Stomach smooth muscle (tissue), 2 donors: ENCODE results near the gene CITED4.

Experiments
- H3K27ac ChIP-seq: one replicate; pipeline ENCODE4 v1.7.0; 2013; ENCODE audit warnings: mild to moderate bottlenecking, low read length, inconsistent platforms
- H3K27me3 ChIP-seq, 2 donors: one replicate each; pipeline ENCODE4 v1.7.0; 2013; ENCODE audit warnings: low read length in 2 of 2; ENCODE audit not compliant: insufficient read depth in 2 of 2, control insufficient read depth in 1 of 2
- H3K36me3 ChIP-seq, 2 donors: one replicate each; pipeline ENCODE4 v1.7.0; 2013; ENCODE audit warnings: low read length in 2 of 2; ENCODE audit not compliant: control insufficient read depth in 2 of 2, insufficient read depth in 2 of 2
- H3K4me1 ChIP-seq: one replicate; pipeline ENCODE4 v1.7.0; 2013; ENCODE audit warnings: low read length; ENCODE audit not compliant: control insufficient read depth, insufficient read depth
- H3K4me3 ChIP-seq, 2 donors: one replicate each; pipeline ENCODE4 v1.7.0; 2013; ENCODE audit warnings: low read length in 2 of 2
- H3K9ac ChIP-seq, 2 donors: one replicate each; pipeline ENCODE4 v1.7.0; 2013; ENCODE audit warnings: low read length in 2 of 2, mild to moderate bottlenecking in 1 of 2
- H3K9me3 ChIP-seq, 2 donors: one replicate each; pipeline ENCODE4 v1.7.0; 2013; ENCODE audit warnings: low read length in 2 of 2; ENCODE audit not compliant: control insufficient read depth in 2 of 2
- donor health status: healthy.
- donor health status: Pancreatic carcinoma.

CITED4 gene, protein sequence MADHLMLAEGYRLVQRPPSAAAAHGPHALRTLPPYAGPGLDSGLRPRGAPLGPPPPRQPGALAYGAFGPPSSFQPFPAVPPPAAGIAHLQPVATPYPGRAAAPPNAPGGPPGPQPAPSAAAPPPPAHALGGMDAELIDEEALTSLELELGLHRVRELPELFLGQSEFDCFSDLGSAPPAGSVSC

DNA sequence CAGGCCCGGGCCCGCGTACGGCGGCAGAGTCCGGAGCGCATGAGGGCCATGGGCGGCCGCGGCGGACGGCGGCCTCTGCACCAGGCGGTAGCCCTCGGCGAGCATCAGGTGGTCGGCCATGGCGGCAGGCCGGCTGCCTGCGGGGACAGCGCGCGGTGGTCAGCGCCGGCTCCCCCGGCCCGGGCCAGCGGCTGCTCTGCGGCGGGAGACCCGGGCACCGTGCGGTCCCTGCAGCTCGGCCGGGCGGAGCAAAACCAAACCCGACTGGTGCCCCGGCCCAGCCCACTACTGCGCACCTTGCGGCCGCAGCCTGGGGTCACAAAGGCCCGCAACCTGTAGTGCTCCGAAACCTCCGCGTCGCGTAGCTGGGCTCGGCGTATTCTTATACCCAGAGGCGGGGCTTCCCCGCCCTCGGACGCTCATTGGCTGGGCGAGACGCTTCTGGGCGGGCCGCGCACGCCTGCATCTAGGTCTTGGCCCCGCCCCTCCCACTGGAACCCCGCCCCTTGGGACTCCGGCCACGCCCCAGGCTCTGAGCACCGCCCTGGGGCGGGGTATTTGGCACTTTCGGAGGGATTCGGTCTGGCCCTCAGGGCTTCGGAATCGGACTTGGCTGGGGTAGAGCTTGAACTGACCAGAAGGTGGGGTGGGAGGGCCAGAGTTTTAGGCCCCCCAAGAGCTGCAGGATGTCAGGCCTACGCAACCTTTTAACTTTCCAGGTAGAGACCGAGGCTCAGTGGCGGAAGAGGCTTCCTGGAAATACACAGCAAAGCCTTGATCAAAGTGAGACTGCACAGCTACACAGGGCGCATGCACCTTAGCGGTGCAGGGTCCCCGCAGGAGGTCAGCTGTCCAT lies at the start of gene CITED4:
TSS of gene CITED4 (minus strand) at position 356 of the 856 bp plus-strand sequence. CDS start at position 120, 236 bp downstream.
- H3K36me3 ChIP-seq: no peaks in the 10 kb centered on the region
- no peaks in the 10 kb centered on the region for H3K27me3 ChIP-seq
- no peaks in the 10 kb centered on the region for H3K9me3 ChIP-seq
- H3K27ac ChIP-seq: no peak within 1 kb of the TSS
- H3K4me3 ChIP-seq: peak within 1 kb of the TSS; percentile 65 to 76
- peaks cover 28% of the 10 kb centered on the region for H3K4me1 ChIP-seq
- H3K9ac ChIP-seq: peak within 1 kb of the TSS; percentile 55 to 62

DNA sequence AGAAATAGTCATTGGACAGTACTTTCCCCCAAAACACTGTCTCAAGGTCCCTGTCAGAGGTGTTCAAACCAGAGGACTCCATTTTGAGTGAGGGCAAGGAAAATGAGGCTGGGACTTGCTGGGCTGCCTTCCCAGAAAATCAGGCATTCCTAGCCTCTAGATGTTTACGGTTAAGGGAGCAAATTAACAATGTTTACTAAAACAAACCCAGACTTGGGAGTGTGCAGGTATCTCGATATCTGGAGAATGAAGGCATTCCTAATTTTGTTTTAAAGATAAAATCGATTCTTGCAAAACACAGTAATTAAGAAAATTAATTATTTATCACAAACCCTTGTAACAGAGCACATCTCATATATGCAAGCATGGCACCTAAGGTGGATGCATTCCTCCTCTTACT lies 48.9 kb upstream of the CITED4 start:
- no peaks in the 10 kb centered on the region for H3K36me3 ChIP-seq
- H3K4me3 ChIP-seq: no peak overlapping the region
- no peak overlapping the region for H3K9ac ChIP-seq
- H3K4me1 ChIP-seq: no peaks in the 10 kb centered on the region
- H3K27ac ChIP-seq: no peak overlapping the region
- H3K27me3 ChIP-seq: no peaks in the 10 kb centered on the region
- no peaks in the 10 kb centered on the region for H3K9me3 ChIP-seq

DNA sequence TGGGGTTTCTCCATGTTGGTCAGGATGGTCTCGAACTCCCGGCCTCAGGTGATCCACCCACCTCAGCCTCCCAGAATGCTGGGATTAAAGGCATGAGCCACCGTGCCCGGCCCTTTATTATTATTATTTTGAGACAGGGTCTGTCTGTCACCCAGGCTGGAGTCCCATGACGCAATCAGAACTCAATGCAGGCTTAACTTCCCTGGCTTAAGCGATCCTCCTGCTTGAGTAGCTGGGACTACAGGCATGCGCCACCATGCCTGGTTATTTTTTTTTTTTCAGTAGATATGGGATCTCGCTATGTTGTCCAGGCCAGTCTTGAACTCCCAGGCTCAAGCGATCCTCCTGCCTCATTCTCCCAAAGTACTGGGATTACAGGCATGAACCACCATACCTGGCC lies 47.1 kb upstream of the CITED4 start:
- Histone ChIP-seq H3K4me3 (no peak overlapping the region), H3K4me1 (no peaks in the 10 kb centered on the region), H3K27ac (no peak overlapping the region), H3K36me3 (no peaks in the 10 kb centered on the region), H3K9ac (no peak overlapping the region), H3K27me3 (no peaks in the 10 kb centered on the region), H3K9me3 (no peaks in the 10 kb centered on the region)

DNA sequence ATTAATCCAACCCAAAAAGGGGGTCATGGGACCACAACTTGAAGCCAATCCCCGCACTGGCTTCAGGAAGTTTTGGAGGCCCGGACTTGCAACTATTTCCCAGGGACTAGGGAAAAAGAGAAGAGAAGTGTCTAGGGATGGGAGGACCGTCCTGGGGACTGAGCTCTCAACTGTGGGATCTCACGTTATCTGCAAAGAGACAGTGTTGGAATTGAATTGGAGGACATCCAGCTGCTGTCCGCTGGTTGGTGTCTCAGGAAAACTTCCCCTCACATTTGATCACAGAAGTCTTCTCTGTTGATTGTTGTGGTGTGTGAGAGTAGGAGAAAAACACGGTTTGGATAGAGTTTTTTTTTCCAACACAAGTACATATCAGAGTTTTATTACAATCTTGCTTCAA lies 46.2 kb upstream of the CITED4 start:
- no peaks in the 10 kb centered on the region for H3K9me3 ChIP-seq
- H3K27ac ChIP-seq: no peak overlapping the region
- H3K9ac ChIP-seq: no peak overlapping the region
- H3K27me3 ChIP-seq: no peaks in the 10 kb centered on the region
- H3K4me1 ChIP-seq: no peaks in the 10 kb centered on the region
- H3K36me3 ChIP-seq: no peaks in the 10 kb centered on the region
- H3K4me3 ChIP-seq: no peak overlapping the region

DNA sequence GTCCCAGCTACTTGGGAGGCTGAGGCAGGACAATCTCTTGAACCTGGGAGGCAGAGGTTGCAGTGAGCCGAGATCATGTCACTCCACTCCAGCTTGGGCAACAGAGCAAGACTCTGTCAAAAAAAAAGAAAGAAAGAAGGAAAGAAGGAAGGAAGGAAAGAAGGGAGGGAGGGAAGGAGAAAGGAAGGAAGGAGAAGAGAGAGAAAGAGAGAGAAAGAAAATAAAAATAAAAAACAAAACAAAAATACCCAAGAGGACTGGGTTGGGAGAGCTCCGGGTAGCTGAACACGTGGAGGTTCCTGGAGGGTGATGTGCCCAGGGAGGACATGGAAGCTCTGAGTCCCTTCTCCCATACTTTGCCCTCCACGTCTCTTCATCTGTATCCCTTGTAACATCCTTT lies 45.7 kb upstream of the CITED4 start:
- H3K27ac ChIP-seq: no peak overlapping the region
- no peaks in the 10 kb centered on the region for H3K9me3 ChIP-seq
- no peaks in the 10 kb centered on the region for H3K36me3 ChIP-seq
- no peaks in the 10 kb centered on the region for H3K27me3 ChIP-seq
- H3K4me1 ChIP-seq: no peaks in the 10 kb centered on the region
- H3K4me3 ChIP-seq: no peak overlapping the region
- no peak overlapping the region for H3K9ac ChIP-seq

DNA sequence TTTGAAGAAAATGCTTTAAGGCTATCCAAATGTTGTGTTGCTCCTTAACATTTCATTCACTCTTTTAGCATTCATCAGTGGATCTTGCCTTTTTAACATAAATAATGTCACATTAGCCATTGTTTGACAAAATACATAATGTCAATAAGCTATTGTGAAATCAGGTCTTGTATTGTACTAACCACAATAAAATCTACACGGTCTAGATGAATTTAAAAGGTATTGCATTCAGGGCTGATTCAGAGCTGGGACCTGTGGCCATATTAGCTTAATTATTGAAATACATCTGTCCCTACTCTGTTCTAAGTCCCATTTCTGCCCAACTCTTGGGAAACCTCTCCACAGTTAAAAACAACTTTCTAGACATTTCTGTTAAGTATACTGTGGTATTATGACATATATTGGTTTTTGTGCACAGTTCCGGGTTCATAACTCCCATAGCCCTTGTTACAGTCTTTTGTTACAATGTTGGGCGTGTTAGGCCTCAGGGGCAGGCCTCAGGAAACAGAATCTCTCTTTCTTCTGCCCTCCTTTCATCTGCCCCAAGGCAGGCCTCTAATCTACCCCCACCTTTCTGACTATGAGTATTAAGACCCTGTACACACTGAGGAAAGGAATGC lies 44.7 kb upstream of the CITED4 start:
- Histone ChIP-seq H3K9ac (no peak overlapping the region), H3K4me3 (no peak overlapping the region), H3K36me3 (no peaks in the 10 kb centered on the region), H3K27me3 (no peaks in the 10 kb centered on the region), H3K4me1 (no peaks in the 10 kb centered on the region), H3K9me3 (no peaks in the 10 kb centered on the region), H3K27ac (no peak overlapping the region)

DNA sequence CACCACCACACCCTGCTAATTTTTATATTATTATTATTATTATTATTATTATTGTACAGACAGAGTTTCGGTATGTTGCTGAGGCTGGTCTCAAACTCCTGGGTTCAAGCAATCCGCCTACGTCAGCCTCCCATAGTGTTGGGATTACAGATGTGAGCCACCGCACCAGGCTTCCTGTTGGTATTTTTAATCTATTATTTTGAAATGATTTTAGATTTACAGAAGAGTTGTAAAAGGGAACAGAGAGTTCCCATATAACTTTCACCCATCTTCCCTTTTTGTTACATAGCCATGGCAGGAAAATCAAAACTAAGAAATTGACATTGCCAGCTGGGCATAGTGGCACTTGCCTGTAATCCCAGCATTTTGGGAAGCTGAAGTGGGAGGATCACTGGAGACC lies 42.9 kb upstream of the CITED4 start:
- Histone ChIP-seq H3K4me3 (no peak overlapping the region), H3K4me1 (no peaks in the 10 kb centered on the region), H3K9me3 (no peaks in the 10 kb centered on the region)

DNA sequence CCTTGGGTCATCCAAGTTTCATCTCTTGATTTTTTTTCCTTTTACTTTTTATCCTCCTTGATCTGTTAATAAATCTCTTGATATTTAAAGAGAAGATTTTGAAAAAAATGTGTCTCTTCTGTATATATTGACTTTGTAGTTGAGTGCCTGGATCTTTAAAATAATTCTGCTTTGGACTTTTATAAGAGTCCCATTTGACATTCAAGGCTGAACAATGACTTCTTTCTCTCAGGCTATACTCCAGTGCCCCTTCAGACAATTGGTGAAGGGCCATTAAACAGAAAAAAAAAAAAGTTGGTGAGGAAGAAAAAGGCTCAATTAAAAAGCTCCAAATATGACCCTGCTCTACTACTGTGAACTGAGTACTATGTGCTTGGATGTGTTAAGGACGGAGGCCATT lies 40.9 kb upstream of the CITED4 start:
- no peaks in the 10 kb centered on the region for H3K36me3 ChIP-seq
- no peaks in the 10 kb centered on the region for H3K9me3 ChIP-seq
- no peak overlapping the region for H3K9ac ChIP-seq
- H3K27me3 ChIP-seq: no peaks in the 10 kb centered on the region
- H3K4me3 ChIP-seq: no peak overlapping the region
- no peaks in the 10 kb centered on the region for H3K4me1 ChIP-seq
- H3K27ac ChIP-seq: no peak overlapping the region

More for the DNA sequence above, 42.9 kb upstream of the CITED4 start:
- no peaks in the 10 kb centered on the region for H3K27me3 ChIP-seq
- H3K9ac ChIP-seq: no peak overlapping the region
- H3K36me3 ChIP-seq: no peaks in the 10 kb centered on the region
- no peak overlapping the region for H3K27ac ChIP-seq

DNA sequence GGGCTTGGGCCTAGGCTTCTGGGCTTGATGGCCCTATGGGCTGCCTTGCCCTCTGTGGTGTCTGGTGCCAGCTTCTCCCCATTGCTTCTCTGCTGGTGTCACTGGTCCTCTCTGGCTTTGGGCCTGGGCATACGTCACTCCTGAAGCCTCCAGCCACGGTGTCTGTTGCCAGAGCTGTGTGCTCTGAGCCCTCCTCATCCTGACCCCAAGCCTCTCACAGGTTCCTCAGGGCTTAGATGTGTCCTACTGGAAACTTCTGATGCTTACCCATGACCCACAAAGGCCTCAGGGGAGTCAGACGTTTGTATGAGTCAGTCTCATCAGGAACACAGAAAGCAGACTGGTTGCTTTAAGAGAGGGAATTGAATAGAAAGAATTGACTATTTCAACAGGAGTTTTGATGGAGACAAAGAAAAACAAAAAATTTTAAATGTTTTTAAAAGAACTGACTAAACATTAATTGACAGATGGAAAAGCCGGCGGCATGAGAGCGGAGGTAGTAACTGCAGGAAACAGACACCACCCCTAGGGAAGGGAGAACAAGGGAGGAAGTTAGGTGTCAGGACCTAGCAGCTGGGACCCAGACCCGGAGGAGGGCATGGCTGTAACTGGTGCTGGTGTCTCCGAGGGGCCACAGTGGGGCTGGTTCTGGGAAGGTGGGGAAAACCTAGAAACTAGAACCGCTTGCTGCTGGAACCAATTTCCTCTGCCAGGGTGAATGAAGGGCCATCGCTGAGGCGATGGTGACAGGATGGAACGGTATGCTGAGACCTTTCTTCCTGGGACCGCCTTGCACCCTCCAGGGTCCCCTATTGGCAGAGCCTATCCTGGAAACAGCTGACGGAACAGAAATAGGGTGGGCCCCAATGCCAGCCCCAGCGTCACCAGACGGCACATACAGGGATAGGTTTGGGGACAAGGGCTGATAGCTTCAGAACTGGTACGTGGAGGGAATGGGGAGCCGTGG lies 40.0 kb upstream of the CITED4 start:
- Histone ChIP-seq H3K27ac (no peak overlapping the region), H3K4me1 (peaks cover 3% of the 10 kb centered on the region), H3K9ac (no peak overlapping the region), H3K9me3 (no peaks in the 10 kb centered on the region), H3K4me3 (no peak overlapping the region), H3K36me3 (no peaks in the 10 kb centered on the region), H3K27me3 (no peaks in the 10 kb centered on the region)

DNA sequence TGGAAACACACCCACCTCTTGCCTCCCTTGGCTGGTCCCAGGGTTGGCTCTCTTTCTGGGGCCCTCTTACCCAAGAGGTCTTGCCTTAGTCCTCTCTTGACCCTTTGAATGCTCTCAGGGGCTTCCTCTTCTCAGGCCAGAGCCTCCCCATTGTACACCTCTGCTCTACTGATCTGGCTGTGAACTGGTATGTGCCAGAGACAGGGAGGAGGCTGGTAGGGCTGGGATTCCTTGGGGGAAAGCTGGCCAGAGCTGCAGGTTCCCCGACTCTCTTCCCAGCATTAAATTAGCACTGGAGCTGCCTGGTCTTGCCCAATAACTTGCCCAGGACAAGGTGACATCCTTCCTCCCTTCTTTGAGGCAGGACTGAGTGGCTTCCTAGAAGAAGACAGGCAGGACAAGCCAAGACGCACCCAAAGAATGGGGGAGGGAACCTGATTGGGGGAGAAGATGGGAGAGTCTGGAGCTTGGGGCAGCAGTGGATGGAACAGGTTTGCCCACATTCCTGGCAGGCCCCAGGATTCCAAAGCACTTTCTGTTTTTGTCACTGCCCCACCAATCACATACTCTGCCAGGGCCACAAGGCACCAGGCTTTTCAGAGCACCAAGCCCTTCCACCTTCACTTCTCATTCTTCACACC lies 37.2 kb upstream of the CITED4 start:
- peaks cover under 1 to 4% of the 10 kb centered on the region in 2 donors for H3K9me3 ChIP-seq
- no peak overlapping the region for H3K27ac ChIP-seq
- no peak overlapping the region for H3K4me3 ChIP-seq
- H3K4me1 ChIP-seq: peaks cover 3% of the 10 kb centered on the region
- H3K36me3 ChIP-seq: no peaks in the 10 kb centered on the region
- no peak overlapping the region for H3K9ac ChIP-seq
- no peaks in the 10 kb centered on the region for H3K27me3 ChIP-seq
